ENCODE data around the gene RARRES2. TPM values are rescaled to one million over a fixed set of nuclear protein-coding genes. Genes with fewer than 3 reads are reported as not detected.

Gene RARRES2
- total RNA-seq, 2 experiments from 2014 or later, result not detected

DNA sequence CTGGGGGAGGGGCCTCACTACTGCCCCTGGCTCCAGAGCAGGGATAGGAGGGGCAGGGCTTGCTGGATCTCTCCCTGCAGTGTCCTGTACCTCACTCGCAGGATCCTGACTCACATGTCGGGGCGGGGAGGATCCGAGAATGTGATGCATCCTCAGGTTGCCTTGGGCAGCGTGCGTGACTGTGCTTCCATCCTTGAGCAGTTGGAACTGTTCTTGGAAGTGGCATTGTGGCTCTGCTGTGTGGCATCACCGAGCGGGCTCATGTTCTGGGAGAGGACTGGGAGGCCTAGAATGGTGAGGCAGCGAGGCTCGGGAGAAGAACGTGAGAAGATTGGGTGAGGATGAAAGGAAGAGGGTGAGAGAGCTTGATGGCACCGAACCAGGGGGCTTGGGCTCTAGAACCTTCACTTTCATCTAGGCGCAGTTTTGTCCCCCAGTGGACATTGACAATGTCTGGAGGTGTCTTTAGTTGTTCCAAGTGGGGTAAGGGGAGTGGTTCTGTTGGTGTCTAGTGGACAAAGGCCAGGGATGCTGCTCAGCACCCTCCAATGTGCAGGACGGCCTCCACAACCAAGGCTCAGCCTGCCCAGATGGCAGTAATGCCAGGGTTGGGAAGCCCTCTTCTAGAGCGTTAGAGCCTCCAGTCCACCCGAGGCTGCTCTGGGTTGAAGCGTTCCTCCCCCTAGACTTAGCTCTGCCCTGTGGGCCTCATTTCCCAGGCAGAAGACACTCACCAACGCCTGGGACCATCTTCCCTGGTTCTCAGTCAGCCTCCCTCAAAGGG lies 8.4 kb downstream of the RARRES2 start:
- Mint-ChIP-seq H3K27ac (no peak overlapping the region), H3K27me3 (no peaks in the 10 kb centered on the region), H3K36me3 (ENCODE audit: low read depth) (peaks cover 30% of the 10 kb centered on the region), H3K9me3 (no peaks in the 10 kb centered on the region), H3K4me3 (no peak overlapping the region), H3K4me1 (ENCODE audit: low read depth) (no peaks in the 10 kb centered on the region)
- H3K36me3 ChIP-seq (ENCODE audit: insufficient read depth, low read length), result peaks cover 34% of the 10 kb centered on the region
- POLR2A ChIA-PET, result no interaction called here
- H3K27ac ChIP-seq (ENCODE audit: low read depth in 1 of 2, low read length in 2 of 2), result peak overlapping the region in 1 of 2 donors; percentile 11
- no peak for DNase-seq
- no peak for ATAC-seq (ENCODE audit: poor library complexity)
- no peaks in the 10 kb centered on the region for H3K27me3 ChIP-seq (ENCODE audit: control insufficient read depth in 1 of 2, insufficient read depth in 2 of 2, low read length in 2 of 2)
- no peak overlapping the region for H3K4me3 ChIP-seq (ENCODE audit: low read length)
- no peaks in the 10 kb centered on the region for H3K9me3 ChIP-seq (ENCODE audit: control insufficient read depth in 1 of 2, insufficient read depth in 1 of 2, low read length in 2 of 2)
- TF ChIP-seq, protein P1, sequence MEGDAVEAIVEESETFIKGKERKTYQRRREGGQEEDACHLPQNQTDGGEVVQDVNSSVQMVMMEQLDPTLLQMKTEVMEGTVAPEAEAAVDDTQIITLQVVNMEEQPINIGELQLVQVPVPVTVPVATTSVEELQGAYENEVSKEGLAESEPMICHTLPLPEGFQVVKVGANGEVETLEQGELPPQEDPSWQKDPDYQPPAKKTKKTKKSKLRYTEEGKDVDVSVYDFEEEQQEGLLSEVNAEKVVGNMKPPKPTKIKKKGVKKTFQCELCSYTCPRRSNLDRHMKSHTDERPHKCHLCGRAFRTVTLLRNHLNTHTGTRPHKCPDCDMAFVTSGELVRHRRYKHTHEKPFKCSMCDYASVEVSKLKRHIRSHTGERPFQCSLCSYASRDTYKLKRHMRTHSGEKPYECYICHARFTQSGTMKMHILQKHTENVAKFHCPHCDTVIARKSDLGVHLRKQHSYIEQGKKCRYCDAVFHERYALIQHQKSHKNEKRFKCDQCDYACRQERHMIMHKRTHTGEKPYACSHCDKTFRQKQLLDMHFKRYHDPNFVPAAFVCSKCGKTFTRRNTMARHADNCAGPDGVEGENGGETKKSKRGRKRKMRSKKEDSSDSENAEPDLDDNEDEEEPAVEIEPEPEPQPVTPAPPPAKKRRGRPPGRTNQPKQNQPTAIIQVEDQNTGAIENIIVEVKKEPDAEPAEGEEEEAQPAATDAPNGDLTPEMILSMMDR (IDR thresholded peaks at IDR 0.05), result no peak
- H3K4me1 ChIP-seq (ENCODE audit: insufficient read depth, low read length), result no peaks in the 10 kb centered on the region
- CTCF ChIA-PET, result no interaction called here
- intact Hi-C loops (cut with DNase I, micrococcal nuclease), result no loop called here

DNA sequence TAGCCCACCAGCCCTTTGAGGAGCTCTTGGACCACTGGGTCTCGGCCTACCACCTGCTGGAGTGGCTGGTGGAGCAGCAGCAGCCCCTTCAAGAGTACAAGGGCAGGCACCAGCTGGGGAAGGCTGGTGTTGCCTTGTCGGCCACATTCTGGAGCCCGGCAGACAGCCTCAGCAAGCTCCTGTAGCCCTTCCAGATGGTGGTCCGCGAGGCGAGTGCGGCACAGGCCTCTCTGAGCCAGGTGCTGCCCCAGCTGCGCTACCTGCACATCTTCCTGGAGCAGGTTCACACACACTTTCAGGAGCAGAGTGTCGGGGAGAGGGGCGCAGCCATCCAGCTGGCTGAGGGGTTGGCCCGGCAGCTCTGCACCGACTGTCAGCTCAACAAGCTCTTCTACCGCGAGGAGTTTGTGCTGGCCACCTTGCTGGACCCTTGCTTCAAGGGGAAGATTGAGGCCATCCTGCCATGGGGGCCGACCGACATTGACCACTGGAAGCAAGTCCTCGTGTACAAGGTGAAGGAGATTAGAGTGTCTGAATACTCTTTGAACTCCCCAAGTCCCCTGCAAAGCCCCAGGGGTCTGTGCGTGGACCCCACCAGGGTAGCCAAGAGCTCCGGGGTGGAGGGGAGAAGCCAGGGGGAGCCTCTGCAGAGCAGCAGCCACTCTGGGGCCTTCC lies 11.1 kb downstream of the RARRES2 start:
- H3K4me1 Mint-ChIP-seq (ENCODE audit: low read depth), result peaks cover 12% of the 10 kb centered on the region
- H3K4me1 ChIP-seq (ENCODE audit: insufficient read depth, low read length), result peaks cover 2% of the 10 kb centered on the region
- no peaks in the 10 kb centered on the region for H3K9me3 ChIP-seq (ENCODE audit: control insufficient read depth in 1 of 2, insufficient read depth in 1 of 2, low read length in 2 of 2)
- intact Hi-C loops (cut with DNase I, micrococcal nuclease), result no loop called here
- no peaks in the 10 kb centered on the region for H3K27me3 ChIP-seq (ENCODE audit: control insufficient read depth in 1 of 2, insufficient read depth in 2 of 2, low read length in 2 of 2)
- H3K4me3 Mint-ChIP-seq, result no peak overlapping the region
- CTCF ChIA-PET, result no interaction called here
- TF ChIP-seq, protein P1 (IDR thresholded peaks at IDR 0.05), result no peak
- POLR2A ChIA-PET, result no interaction called here
- H3K36me3 ChIP-seq (ENCODE audit: insufficient read depth, low read length), result peaks cover 43% of the 10 kb centered on the region
- no peaks in the 10 kb centered on the region for H3K9me3 Mint-ChIP-seq
- DNase-seq, result no peak
- H3K27ac ChIP-seq (ENCODE audit: low read depth in 1 of 2, low read length in 2 of 2), result no peak overlapping the region
- no peak overlapping the region for H3K4me3 ChIP-seq (ENCODE audit: low read length)
- H3K27ac Mint-ChIP-seq, result no peak overlapping the region
- H3K27me3 Mint-ChIP-seq, result no peaks in the 10 kb centered on the region
- H3K36me3 Mint-ChIP-seq (ENCODE audit: low read depth), result peaks cover 47% of the 10 kb centered on the region
- no peak for ATAC-seq (ENCODE audit: poor library complexity)

DNA sequence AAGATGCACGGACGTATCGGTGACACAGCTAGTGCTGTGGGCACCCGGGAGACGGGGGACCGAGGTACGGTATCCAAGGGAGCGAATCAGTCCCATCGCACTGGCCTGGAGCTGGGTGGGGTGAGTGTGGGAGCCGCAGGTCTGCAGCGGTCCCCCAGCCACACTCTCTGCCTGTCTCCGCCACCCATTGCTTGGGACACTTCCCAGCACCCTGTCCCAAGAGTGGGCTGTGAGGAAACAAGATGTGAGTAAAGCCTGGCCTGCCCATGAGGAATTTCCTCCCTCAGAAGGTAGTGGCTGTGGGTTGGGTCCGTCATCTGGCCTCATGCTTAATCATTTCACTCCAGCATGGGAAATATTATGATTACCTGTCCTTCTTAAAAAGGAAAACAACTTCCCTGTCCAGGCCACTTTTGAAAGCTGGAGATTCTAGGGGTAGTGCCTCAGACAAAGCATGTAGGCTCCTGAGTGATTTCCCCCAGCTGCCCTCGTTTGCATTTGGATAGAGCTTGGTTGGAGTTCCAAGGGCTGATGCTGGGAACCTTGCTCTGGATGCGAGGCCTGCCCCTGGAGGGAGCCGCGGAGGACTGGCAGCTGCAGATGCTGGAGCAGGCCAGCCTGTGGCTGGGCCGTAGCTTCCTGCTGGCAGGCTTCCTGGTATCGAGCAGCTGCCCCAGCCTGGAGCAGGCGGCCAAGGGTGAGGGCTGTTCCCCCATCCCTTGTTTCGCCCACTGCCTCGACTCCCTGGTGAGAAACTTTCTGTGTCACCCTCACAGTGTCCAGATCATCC lies 11.9 kb downstream of the RARRES2 start:
- intact Hi-C loops (cut with DNase I, micrococcal nuclease), result no loop called here
- Mint-ChIP-seq H3K4me1 (ENCODE audit: low read depth) (peaks cover 20% of the 10 kb centered on the region), H3K27ac (no peak overlapping the region), H3K4me3 (no peak overlapping the region), H3K27me3 (no peaks in the 10 kb centered on the region), H3K36me3 (ENCODE audit: low read depth) (peaks cover 52% of the 10 kb centered on the region), H3K9me3 (no peaks in the 10 kb centered on the region)
- no peaks in the 10 kb centered on the region for H3K9me3 ChIP-seq (ENCODE audit: control insufficient read depth in 1 of 2, insufficient read depth in 1 of 2, low read length in 2 of 2)
- peaks cover 11% of the 10 kb centered on the region for H3K4me1 ChIP-seq (ENCODE audit: insufficient read depth, low read length)
- no peak for DNase-seq
- TF ChIP-seq, protein P1 (IDR thresholded peaks at IDR 0.05), result no peak
- ChIA-PET CTCF (no interaction called here), POLR2A (no interaction called here)
- peaks cover 43% of the 10 kb centered on the region for H3K36me3 ChIP-seq (ENCODE audit: insufficient read depth, low read length)
- no peak for ATAC-seq (ENCODE audit: poor library complexity)
- H3K27ac ChIP-seq (ENCODE audit: low read depth in 1 of 2, low read length in 2 of 2), result no peak overlapping the region
- H3K4me3 ChIP-seq (ENCODE audit: low read length), result no peak overlapping the region
- H3K27me3 ChIP-seq (ENCODE audit: control insufficient read depth in 1 of 2, insufficient read depth in 2 of 2, low read length in 2 of 2), result no peaks in the 10 kb centered on the region
